HCT116 (cell line): ENCODE data around the gene AKT3.

Experiments
- CBX3 ChIP-seq: IDR thresholded peaks from 2 replicates; pipeline ENCODE4 v1.6.1; 2012; ENCODE audit warnings: low read depth
- SIN3A ChIP-seq: IDR thresholded peaks from 2 replicates; pipeline ENCODE4 v1.6.1; 2012; ENCODE audit warnings: low read depth
- ZFX ChIP-seq: fragments of 450-650 bp; IDR thresholded peaks from 2 replicates; pipeline ENCODE4 v1.6.1; 2017
- TF ChIP-seq, protein P1 (sequence below), 3 experiments: fragments of 200-600 bp in 1 of 3; sonication (generic) in 1 of 3; IDR thresholded peaks in 2 of 3; conservative IDR thresholded peaks in 1 of 3; 2 replicates each; pipeline ENCODE4 v1.5.1; 2012 to 2017; ENCODE audit warnings: low read depth in 2 of 3, low read length in 2 of 3, antibody characterized with exemption in 1 of 3, borderline replicate concordance in 1 of 3, control low read depth in 1 of 3, mild to moderate bottlenecking in 1 of 3, mixed read lengths in 1 of 3, mixed run types in 1 of 3, moderate library complexity in 1 of 3; ENCODE audit not compliant: insufficient read depth in 1 of 3
- TF ChIP-seq, protein P2 (sequence below): IDR thresholded peaks from 2 replicates; pipeline ENCODE4 v1.6.1; 2012; ENCODE audit warnings: low read depth

DNA sequence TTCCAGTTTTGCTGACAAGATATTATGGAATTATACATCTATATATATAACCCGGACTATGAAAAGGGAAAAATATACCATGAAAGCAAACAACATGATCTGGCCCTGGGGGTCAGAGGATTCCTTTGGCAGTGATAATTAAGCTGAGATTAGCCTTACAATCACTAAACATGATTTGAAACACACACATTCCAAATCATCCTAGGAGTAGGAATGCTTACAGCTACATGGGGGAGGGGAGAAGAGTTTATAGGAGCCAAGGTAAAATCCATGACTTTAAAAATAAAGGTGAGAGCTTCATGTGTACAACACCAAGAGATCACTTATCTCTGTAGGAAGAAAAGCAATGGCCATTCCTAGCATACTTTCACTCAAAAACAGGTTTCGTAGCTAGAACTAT is 57.6 kb downstream of the AKT3 start:
- TF ChIP-seq, protein P1, sequence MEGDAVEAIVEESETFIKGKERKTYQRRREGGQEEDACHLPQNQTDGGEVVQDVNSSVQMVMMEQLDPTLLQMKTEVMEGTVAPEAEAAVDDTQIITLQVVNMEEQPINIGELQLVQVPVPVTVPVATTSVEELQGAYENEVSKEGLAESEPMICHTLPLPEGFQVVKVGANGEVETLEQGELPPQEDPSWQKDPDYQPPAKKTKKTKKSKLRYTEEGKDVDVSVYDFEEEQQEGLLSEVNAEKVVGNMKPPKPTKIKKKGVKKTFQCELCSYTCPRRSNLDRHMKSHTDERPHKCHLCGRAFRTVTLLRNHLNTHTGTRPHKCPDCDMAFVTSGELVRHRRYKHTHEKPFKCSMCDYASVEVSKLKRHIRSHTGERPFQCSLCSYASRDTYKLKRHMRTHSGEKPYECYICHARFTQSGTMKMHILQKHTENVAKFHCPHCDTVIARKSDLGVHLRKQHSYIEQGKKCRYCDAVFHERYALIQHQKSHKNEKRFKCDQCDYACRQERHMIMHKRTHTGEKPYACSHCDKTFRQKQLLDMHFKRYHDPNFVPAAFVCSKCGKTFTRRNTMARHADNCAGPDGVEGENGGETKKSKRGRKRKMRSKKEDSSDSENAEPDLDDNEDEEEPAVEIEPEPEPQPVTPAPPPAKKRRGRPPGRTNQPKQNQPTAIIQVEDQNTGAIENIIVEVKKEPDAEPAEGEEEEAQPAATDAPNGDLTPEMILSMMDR (IDR thresholded peaks at IDR 0.05 in 2 of 3, conservative IDR thresholded peaks at IDR 0.05 in 1 of 3; ENCODE audit: borderline replicate concordance in 1 of 3, insufficient read depth in 1 of 3, low read depth in 2 of 3, low read length in 2 of 3): no peak
- TF ChIP-seq CBX3 (no peak), SIN3A (no peak), ZFX (no peak)
- TF ChIP-seq, protein P2, sequence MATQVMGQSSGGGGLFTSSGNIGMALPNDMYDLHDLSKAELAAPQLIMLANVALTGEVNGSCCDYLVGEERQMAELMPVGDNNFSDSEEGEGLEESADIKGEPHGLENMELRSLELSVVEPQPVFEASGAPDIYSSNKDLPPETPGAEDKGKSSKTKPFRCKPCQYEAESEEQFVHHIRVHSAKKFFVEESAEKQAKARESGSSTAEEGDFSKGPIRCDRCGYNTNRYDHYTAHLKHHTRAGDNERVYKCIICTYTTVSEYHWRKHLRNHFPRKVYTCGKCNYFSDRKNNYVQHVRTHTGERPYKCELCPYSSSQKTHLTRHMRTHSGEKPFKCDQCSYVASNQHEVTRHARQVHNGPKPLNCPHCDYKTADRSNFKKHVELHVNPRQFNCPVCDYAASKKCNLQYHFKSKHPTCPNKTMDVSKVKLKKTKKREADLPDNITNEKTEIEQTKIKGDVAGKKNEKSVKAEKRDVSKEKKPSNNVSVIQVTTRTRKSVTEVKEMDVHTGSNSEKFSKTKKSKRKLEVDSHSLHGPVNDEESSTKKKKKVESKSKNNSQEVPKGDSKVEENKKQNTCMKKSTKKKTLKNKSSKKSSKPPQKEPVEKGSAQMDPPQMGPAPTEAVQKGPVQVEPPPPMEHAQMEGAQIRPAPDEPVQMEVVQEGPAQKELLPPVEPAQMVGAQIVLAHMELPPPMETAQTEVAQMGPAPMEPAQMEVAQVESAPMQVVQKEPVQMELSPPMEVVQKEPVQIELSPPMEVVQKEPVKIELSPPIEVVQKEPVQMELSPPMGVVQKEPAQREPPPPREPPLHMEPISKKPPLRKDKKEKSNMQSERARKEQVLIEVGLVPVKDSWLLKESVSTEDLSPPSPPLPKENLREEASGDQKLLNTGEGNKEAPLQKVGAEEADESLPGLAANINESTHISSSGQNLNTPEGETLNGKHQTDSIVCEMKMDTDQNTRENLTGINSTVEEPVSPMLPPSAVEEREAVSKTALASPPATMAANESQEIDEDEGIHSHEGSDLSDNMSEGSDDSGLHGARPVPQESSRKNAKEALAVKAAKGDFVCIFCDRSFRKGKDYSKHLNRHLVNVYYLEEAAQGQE: no peak
